Measurements from ENCODE around the gene TRAP1. TPM values are rescaled to one million over a fixed set of nuclear protein-coding genes. Genes with fewer than 3 reads are reported as not detected.
A peak's percentile ranks its signal among the peaks of the same experiment; 100 is the strongest.

Gene TRAP1
- total RNA-seq, 1 experiment from 2014 or later: 204 TPM

DNA sequence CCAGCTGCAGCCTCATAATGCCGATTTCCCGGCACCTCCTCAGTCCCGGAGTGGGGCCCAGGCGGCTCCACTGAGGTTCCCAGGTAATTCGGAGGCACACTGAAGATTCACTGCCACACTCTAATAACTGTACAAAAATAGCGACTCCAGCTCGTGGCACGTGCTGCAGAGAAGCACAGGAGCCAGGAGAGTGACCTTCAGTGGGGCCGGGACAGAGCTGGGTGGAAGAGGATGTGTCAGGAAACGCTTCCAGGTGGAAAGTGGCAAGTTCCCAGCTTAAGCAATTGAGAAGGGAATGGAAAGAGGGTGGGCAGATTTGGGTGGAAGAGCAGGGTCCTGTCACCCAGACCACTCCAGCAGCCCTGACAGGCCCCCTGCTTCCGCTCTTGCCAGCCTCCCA, 3.1 kb upstream of the TRAP1 start:
- Histone ChIP-seq H3K36me3 (ENCODE audit: low read depth) (no peaks in the 10 kb centered on the region), H3K4me3 (no peak overlapping the region), H3K9me3 (ENCODE audit: insufficient read depth, low read depth) (no peaks in the 10 kb centered on the region), H3K4me1 (replicated peaks; ENCODE audit: insufficient read depth) (peaks cover 10% of the 10 kb centered on the region), H3K27me3 (ENCODE audit: insufficient read depth, low read depth) (no peaks in the 10 kb centered on the region), H3K79me2 (ENCODE audit: low read depth) (peaks cover 18% of the 10 kb centered on the region), H2AFZ (no peak overlapping the region), H4K20me1 (ENCODE audit: insufficient read depth) (0 out of 2 replicates have a peak, but pooled peaks cover 3% of the 10 kb centered on the region), H3K9me2 (ENCODE audit: insufficient read depth) (no peaks in the 10 kb centered on the region), H3K4me2 (no peak overlapping the region), H3F3A (ENCODE audit: insufficient read depth, low read depth) (peaks cover 6% of the 10 kb centered on the region; the same call in 1 of the 2 replicates), H3K27ac (no peak overlapping the region)
- intact Hi-C loops (cut with micrococcal nuclease; ENCODE audit: unreplicated experiment): no loop called here
- no peak for TF ChIP-seq EZH2 (IDR thresholded peaks at IDR 0.05; ENCODE audit: low read depth)
- TF ChIP-seq, protein P1, sequence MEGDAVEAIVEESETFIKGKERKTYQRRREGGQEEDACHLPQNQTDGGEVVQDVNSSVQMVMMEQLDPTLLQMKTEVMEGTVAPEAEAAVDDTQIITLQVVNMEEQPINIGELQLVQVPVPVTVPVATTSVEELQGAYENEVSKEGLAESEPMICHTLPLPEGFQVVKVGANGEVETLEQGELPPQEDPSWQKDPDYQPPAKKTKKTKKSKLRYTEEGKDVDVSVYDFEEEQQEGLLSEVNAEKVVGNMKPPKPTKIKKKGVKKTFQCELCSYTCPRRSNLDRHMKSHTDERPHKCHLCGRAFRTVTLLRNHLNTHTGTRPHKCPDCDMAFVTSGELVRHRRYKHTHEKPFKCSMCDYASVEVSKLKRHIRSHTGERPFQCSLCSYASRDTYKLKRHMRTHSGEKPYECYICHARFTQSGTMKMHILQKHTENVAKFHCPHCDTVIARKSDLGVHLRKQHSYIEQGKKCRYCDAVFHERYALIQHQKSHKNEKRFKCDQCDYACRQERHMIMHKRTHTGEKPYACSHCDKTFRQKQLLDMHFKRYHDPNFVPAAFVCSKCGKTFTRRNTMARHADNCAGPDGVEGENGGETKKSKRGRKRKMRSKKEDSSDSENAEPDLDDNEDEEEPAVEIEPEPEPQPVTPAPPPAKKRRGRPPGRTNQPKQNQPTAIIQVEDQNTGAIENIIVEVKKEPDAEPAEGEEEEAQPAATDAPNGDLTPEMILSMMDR (conservative IDR thresholded peaks at IDR 0.05): no peak
- CTCF ChIA-PET: no interaction called here
- no TSS peak for BruUV-seq (replicated peaks)
- DNase-seq: no peak
- POLR2A ChIA-PET (ENCODE audit: unreplicated experiment): no interaction called here

DNA sequence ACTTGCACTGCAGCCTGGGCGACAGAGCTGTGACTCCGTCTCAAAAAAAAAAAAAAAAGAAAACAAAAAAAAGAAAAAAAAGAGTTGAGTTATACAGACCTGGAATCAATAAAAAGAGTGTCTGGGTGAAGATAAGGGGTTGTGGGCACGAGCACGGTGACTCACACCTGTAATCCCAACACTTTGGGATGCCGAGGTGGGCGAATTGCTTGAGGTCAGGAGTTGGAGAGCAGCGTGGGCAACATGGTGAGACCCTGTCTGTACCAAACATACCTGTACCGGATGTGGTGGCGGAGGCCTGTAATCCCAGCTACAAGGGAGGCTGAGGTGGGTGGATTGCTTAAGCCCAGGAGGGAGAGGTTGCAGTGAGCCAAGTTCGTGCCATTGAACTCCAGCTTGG, 1.3 kb upstream of the TRAP1 start:
- no peaks in the 10 kb centered on the region for H3K36me3 ChIP-seq (ENCODE audit: low read depth)
- ChIA-PET POLR2A (ENCODE audit: unreplicated experiment) (interaction anchor here (0.6 kb wide), 1 partner anchor 560 kb away, joined by 5 read pairs; no protein-coding TSS in a partner anchor), CTCF (no interaction called here)
- TF ChIP-seq, protein P1 (conservative IDR thresholded peaks at IDR 0.05): no peak
- TF ChIP-seq EZH2 (IDR thresholded peaks at IDR 0.05; ENCODE audit: low read depth): no peak
- BruUV-seq (replicated peaks): no TSS peak
- DNase-seq: no peak
- H3K27me3 ChIP-seq (ENCODE audit: insufficient read depth, low read depth): no peaks in the 10 kb centered on the region
- peak overlapping the region; percentile 88; the same call in 1 of the 2 replicates for H3K4me2 ChIP-seq
- no peaks in the 10 kb centered on the region for H3K9me3 ChIP-seq (ENCODE audit: insufficient read depth, low read depth)
- peaks cover 36% of the 10 kb centered on the region for H3K79me2 ChIP-seq (ENCODE audit: low read depth)
- no peaks in the 10 kb centered on the region for H3K9me2 ChIP-seq (ENCODE audit: insufficient read depth)
- H3K4me1 ChIP-seq (replicated peaks; ENCODE audit: insufficient read depth): peaks cover 10% of the 10 kb centered on the region
- H3K27ac ChIP-seq: no peak overlapping the region
- no peak overlapping the region for H2AFZ ChIP-seq
- no peaks in the 10 kb centered on the region; the same call in 1 of the 2 replicates for H3F3A ChIP-seq (ENCODE audit: insufficient read depth, low read depth)
- intact Hi-C loops (cut with micrococcal nuclease; ENCODE audit: unreplicated experiment): no loop called here
- H3K4me3 ChIP-seq: no peak overlapping the region; the same call in 1 of the 2 replicates
- peaks cover 15% of the 10 kb centered on the region for H4K20me1 ChIP-seq (ENCODE audit: insufficient read depth)

DNA sequence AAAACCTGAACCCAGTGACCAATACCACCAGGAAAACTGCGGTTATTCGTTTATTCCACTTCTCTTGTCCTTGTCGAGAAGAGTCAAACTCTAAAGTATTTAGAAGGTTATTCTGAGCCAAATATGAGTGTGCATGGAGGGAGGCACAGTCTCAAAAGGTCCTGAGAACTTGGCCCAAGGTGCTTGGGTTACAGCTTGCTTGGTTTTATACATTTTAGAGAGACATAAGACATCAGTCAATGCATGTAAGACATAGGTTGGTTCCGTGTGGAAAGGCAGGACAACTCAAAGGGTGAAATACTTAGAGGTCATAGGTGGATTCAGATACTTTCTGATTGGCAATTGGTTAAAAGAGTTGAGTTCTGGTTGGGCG, 681 bp upstream of the TRAP1 start:
- Histone ChIP-seq H3K4me3 (peak overlapping the region; percentile 91), H3F3A (ENCODE audit: insufficient read depth, low read depth) (no peaks in the 10 kb centered on the region; the same call in 1 of the 2 replicates), H3K4me2 (peak overlapping the region; percentile 88), H3K79me2 (ENCODE audit: low read depth) (peaks cover 42% of the 10 kb centered on the region), H3K4me1 (replicated peaks; ENCODE audit: insufficient read depth) (peaks cover 10% of the 10 kb centered on the region), H4K20me1 (ENCODE audit: insufficient read depth) (peaks cover 21% of the 10 kb centered on the region), H3K9me3 (ENCODE audit: insufficient read depth, low read depth) (no peaks in the 10 kb centered on the region), H3K9me2 (ENCODE audit: insufficient read depth) (no peaks in the 10 kb centered on the region), H3K27ac (peak overlapping the region; percentile 50), H3K27me3 (ENCODE audit: insufficient read depth, low read depth) (no peaks in the 10 kb centered on the region), H2AFZ (peak overlapping the region; percentile 99), H3K36me3 (ENCODE audit: low read depth) (no peaks in the 10 kb centered on the region)
- ChIA-PET CTCF (no interaction called here), POLR2A (ENCODE audit: unreplicated experiment) (interaction anchor here (0.6 kb wide), 1 partner anchor 559 kb away, joined by 5 read pairs; no protein-coding TSS in a partner anchor)
- DNase-seq: no peak
- no peak for TF ChIP-seq EZH2 (IDR thresholded peaks at IDR 0.05; ENCODE audit: low read depth)
- TF ChIP-seq, protein P1 (conservative IDR thresholded peaks at IDR 0.05): no peak
- intact Hi-C loops (cut with micrococcal nuclease; ENCODE audit: unreplicated experiment): no loop called here
- TSS peak; percentile 97 for BruUV-seq (replicated peaks)

Data from PC-9 (cell line).